Measurements from ENCODE around the gene CNPPD1. TPM values are rescaled to one million over a fixed set of nuclear protein-coding genes. Genes with fewer than 3 reads are reported as not detected.
"Not testable (repeated sequence)": the region's sequence is repeated elsewhere in the genome, so short reads cannot be mapped to it uniquely, and the experiment has no call there.

CNPPD1 gene
- polyA plus RNA-seq, 10 donors, result 28.3 to 37.9 (median 34.8) TPM

- no peak for DNase-seq
Measured at GRCh38 chr2:219209236-219210195, 32.8 kb upstream of the CNPPD1 start.

DNA sequence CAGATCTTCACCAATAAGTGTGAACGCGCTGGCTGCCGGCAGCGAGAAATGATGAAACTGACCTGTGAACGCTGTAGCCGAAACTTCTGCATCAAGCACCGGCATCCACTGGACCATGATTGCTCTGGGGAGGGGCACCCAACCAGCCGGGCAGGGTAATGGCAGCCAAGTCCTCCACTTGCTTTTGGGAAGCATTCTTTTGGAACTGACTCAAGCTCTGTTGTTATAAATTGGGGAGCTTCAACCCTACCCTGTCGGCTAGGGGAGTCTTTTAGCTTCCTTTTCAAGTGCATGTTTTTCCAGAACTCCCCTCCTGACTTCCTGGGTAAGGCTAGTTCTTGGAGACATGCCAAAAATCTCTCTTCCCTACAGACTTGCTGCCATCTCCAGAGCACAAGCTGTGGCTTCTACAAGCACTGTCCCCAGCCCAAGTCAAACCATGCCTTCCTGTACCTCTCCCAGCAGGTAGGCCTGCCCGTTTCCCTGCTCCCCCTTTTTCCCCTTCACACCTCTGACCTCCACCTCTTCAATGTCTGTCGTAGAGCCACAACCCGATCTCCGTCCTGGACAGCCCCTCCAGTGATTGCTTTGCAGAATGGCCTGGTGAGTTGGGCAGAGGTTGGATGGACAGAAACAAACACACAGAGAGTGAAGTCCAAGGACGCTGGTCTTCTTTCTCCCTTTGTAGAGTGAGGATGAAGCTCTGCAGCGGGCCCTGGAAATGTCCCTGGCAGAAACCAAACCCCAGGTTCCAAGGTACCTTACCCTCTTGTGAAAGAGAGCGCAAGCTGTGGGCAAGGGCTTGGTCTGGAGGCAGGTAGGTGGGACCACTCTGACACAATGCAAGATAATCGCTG lies 31.4 kb upstream of the CNPPD1 start:
- DNase-seq, result no peak

DNA sequence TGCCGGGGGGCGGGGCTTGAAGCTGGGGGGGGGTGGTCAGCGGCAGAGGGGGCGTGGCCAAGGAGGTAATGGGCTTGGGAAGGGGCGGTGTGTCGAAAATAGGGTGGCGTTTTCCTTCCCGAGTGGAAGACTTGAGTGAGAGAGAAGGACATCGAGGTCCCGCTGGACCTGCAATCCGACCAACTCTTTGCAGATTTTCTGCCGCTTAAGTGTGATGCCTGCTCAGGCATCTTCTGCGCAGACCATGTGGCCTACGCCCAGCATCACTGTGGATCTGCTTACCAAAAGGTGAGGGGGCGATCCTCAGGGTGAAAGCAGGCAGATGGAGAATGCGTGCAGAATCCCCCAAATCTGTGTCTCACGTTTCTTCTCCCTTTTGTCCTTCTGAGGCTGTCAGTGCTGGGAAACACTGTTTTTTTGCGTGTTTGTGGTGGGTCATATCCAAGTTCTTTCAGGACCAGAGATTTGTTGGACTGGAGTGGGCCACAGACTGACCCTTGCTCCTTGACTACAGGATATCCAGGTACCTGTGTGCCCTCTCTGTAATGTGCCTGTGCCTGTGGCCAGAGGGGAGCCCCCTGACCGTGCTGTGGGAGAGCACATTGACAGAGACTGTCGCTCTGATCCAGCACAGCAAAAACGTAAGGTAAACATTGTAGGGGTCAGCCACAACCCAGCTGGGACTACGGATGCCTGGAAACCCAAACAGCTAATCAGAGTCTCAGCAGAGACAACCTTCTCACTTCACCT lies 30.6 kb upstream of the CNPPD1 start:
- no peak for DNase-seq

GRCh38 chr2:219206328-219207133 lies 29.8 kb upstream of the CNPPD1 start, which contains the start of gene ZFAND2B:
ZFAND2B (plus strand) TSS chr2:219206782; CDS start chr2:219206988, 206 bp downstream.
- DNase-seq, result peak; percentile 96 to 99 (median 98)

DNA sequence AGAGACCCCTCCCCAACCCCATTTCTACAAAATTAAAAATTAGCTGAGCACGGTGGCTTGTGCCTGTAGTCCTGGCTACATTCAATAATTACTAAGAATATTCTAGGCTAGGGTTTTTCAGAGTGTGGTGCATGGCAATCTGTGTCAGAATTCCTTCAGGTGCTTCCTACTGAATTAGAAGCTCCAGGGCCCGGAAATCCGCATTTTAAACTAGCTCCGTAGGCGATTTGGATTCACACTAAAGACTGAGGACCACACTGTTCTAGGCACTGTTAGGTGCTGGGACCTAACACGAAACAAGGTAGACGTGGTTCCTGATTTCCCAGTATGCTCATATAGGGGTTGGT lies 29.2 kb upstream of the CNPPD1 start:
- no peak for DNase-seq

DNA sequence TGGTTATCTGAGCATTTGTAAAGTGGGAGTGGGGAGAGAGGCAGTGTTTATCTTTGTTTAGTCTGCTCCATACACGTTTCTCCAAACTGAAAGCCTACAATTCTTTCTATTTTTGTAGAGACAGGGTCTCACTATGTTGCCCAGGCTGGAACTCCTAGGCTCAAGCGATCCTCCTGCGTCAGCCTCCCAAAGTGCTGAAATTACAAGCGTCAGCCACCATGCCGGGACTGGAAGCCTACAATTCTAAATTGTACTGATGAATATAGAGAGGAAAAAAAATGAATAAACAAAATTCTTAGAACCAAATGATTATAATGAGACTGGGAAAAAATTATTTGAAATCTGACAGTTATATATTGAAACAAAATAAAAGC lies 28.4 kb upstream of the CNPPD1 start:
- no peak for DNase-seq

DNA sequence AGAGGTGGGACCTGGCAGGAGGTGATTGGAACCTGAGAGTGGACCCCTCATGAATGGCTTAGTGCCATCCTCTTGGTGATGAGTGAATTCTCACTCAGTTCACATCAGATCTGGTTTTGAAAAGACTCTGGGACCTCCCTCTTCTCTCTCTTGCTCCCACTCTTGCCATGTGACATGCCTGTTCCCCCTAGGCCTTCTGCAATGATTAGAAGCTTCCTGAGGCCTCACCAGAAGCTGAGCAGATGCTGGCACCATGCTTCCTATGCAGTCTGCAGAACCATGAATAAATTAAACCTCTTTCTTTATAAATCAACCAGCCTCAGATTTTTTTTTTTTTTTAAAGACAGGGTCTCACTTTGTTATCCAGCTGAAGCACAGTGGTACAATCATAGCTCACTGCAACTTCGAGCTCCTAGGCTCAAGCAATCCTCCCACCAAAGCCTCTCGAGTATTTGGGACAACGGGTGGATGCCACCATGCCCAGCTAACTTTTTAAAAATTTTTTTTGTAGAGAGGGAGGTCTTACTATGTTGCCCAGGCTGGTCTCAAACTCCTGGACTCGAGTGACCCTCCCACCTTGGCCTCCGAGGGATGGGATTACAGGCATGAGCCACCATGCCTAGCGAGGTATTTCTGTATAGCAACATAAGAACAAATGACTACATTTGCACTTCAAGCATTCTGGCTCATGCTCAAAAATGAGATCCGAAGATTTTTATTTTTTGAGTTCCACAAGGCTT lies 27.9 kb upstream of the CNPPD1 start:
- no peak for DNase-seq

DNA sequence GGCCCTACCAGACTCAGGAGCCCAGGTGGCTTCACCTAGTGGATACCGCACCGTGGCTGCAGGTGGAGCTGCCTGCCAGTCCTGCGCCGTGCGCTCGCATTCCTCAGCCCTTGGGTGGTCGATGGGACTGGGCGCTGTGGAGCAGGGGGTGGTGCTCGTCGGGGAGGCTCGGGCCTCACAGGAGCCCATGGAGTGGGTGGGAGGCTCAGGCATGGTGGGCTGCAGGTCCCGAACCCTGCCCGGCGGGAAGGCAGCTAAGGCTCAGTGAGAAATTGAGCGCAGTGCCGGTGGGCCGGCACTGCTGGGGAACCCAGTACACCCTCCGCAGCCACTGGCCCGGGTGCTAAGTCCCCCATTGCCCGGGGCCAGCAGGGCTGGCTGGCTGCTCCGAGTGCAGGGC lies 24.6 kb upstream of the CNPPD1 start:
- DNase-seq, result not testable (repeated sequence)

- not testable (repeated sequence) for DNase-seq
Measured at GRCh38 chr2:219200502-219201326, 24.0 kb upstream of the CNPPD1 start.

DNA sequence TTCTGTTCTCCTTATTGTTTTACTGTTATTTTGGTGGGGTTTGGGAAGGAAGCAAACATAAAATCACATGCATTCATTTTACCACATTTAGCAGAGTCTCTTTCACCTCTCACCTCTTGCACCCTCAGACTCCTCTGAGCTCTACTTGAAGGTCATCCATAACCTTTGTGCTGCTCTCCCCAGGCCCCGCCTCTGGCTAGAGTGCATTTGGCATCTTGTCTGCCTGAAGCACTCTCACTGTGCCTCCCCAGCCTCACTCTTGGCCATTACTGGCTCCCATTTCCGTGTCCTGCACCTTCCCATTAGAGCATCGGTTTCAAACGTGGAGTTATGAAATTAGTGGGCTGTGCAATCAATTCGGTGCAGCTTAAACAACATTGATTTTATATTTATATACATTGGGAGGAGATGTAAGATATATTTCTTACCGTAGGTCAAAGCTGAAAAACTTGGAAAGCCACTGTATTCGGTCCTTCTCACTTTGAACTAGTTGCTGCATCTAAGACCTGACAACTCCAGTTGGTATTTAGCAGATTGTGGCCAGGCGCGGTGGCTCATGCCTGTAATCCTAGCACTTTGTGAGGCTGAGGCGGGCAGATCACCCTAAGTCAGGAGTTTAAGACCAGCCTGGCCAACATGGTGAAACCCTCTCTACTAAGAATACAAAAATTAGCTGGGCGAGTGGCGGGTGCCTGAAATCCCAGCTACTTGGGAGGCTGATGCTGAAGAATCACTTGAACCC lies 22.9 kb upstream of the CNPPD1 start:
- no peak for DNase-seq

DNA sequence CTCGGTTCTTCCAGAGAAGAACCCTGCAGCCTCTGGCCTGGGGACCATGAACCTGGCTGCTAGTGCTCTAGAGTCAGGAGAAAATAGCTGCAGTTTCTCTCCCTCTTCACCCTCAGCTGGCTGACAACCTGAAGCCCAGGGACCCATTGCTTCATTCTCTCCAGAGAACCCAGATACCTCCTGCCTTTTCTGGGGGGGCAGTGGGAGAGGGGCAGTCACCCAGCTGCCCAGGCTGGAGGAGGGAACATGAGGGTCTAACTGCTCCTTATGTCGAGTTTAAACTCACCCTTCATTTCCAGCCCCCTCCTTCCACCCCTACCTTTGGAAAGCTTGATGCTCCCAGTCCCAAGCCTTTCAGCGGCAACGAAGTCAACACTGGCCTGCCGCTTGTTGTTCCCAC lies 22.2 kb upstream of the CNPPD1 start:
- no peak for DNase-seq

- no peak for DNase-seq
Measured at GRCh38 chr2:219197388-219197787, 20.7 kb upstream of the CNPPD1 start.

DNA sequence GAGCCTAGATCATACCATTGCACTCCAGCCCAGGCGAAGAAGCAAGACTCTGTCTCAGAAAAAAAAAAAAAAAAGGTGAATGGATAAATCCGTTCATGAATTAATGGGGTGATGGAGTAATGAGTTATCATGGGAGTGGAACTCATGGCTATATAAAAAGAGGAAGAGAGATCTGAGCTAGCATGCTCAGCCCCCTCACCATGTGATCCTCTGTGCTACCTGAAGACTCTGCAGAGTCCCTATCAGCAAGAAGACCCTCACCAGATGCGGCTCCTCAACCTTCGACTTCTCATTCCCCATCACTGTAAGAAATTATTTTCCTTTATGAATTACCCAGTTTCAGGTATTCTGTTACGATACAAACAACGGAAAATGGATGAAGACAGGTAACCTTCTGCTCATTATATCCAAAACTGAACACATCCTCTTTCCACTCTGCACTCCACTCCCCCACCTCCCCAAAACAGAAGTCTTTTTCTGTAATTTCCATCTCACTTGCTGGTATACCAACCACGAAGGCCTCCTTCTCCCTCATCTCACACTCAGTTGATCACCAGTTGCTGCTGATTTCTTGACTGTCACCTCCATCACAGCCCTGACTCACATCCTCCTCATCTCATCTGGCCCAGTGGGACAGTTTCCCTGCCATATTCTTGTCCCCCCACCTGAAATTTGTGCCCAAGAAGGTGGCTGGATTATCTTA lies 10.2 kb upstream of the CNPPD1 start:
- no peak for DNase-seq

GRCh38 chr2:219184121-219184520 lies 7.4 kb upstream of the CNPPD1 start:
- no peak for DNase-seq

DNA sequence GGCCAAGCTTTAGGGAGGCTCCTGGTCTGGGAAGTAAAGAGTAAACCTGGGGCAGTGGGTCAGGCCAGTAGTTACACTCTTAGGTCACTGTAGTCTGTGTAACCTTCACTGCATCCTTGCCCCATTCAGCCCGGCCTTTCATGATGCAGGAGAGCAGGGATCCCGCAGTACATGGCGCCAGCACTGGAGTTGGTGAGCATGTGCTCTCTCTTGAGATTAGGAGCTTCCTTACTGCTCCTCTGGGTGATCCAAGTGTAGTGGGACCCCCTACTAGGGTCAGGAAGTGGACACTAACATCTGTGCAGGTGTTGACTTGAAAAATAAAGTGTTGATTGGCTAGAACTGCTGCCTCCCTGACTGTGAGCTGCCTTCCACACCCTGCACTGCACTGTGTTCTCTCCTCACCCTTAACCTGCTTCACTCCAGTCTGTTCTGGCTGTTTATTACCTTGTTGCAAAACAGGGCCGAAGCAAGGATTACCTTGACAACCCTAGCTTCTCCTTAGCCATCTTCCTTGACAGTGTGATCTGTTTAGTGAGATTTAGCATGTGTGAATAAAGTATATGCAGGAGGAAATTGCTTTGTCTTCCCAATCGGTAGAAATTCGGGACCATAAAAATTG lies 6.5 kb upstream of the CNPPD1 start:
- DNase-seq, result no peak

- DNase-seq, result no peak
Measured at GRCh38 chr2:219182331-219183150, 5.8 kb upstream of the CNPPD1 start.

DNA sequence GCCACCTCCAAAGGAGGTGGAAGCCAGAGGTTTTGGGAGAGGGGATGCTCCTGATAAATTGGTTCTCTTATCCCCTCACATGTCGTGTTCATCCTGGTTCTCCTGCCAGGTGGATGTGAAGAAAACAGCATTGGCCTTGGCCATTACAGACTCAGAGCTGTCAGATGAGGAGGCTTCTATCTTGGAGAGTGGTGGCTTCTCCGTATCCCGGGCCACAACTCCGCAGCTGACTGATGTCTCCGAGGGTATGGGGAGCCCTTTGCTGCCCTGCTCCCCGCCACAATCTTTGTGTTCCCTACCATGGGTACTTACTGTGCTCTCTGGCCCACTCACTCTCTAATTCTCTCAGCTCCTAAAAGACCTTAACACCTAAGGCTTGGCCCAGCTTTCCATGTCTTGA lies 4.8 kb upstream of the CNPPD1 start:
- no peak for DNase-seq

All from muscle of back (tissue), 11 donors.